Mesothelial cell of epicardium (in vitro differentiated cells): ENCODE results near the gene HELLS. TPM values are rescaled to one million over a fixed set of nuclear protein-coding genes. Genes with fewer than 3 reads are reported as not detected.
"Not testable (repeated sequence)": the region's sequence is repeated elsewhere in the genome, so short reads cannot be mapped to it uniquely, and the experiment has no call there.

Experiments
- DNase-seq, 2 experiments: peaks; one replicate each; pipeline ENCODE4 v3.0.0; 2021; ENCODE audit warnings: low spot score in 2 of 2; ENCODE audit not compliant: unreplicated experiment in 2 of 2
- H3K27ac Mint-ChIP-seq: 2 replicates; pipeline ENCODE4 v1.8.0; 2021; ENCODE audit warnings: mixed read lengths
- H3K27me3 Mint-ChIP-seq: 2 replicates; pipeline ENCODE4 v1.8.0; 2021; ENCODE audit warnings: low read depth, mixed read lengths
- H3K36me3 Mint-ChIP-seq: 2 replicates; pipeline ENCODE4 v1.8.0; 2021; ENCODE audit warnings: mixed read lengths
- H3K4me1 Mint-ChIP-seq: 2 replicates; pipeline ENCODE4 v1.8.0; 2021; ENCODE audit warnings: mixed read lengths
- H3K4me3 Mint-ChIP-seq: 2 replicates; pipeline ENCODE4 v1.8.0; 2021; ENCODE audit warnings: mild to moderate bottlenecking, moderate library complexity, mixed read lengths
- H3K9me3 Mint-ChIP-seq: 2 replicates; pipeline ENCODE4 v1.8.0; 2021; ENCODE audit warnings: mixed read lengths
- CTCF ChIP-seq: fragments of 200-600 bp; sonication (generic); IDR thresholded peaks from one replicate; pipeline ENCODE4 v1.5.0; 2021; ENCODE audit warnings: antibody characterized with exemption; ENCODE audit not compliant: unreplicated experiment
- total RNA-seq: library from RNA; stranded (reverse); gene quantifications from 3 replicates; pipeline ENCODE4 v1.2.1, GENCODE V29; 2021

HELLS gene
- total RNA-seq, 1 donor from 2014 or later, result 67.4 TPM

- no peak for TF ChIP-seq CTCF
- Mint-ChIP-seq H3K9me3 (no peaks in the 10 kb centered on the region), H3K4me3 (peak overlapping the region; percentile 98), H3K27me3 (no peaks in the 10 kb centered on the region), H3K27ac (peak overlapping the region; percentile 71), H3K36me3 (no peaks in the 10 kb centered on the region), H3K4me1 (peaks cover 28% of the 10 kb centered on the region)
- no peak for DNase-seq
These were observed 1.3 kb downstream of the HELLS start for GRCh38 chr10:94546901-94547185.

DNA sequence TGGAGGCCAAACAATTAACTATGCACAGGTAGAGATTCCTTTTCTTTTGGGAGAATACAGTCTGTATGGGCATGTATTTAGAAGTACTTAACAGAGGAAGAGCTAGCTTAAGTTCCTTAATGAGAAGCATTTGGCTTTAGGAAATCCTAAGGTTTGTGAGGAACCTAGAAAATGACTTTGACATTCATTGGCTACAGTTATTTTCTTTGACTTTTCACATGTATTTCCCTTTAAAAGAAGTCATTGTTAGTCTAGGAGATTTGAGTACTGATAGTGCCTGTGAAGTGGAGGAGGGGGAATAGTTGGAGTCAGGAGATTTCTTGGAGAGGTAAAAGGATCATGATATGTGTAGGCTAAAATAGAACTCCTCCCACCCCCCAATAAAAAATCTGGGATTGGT, 3.6 kb downstream of the HELLS start:
- Mint-ChIP-seq H3K36me3 (peaks cover 7% of the 10 kb centered on the region), H3K4me1 (peaks cover 28% of the 10 kb centered on the region), H3K27me3 (no peaks in the 10 kb centered on the region), H3K9me3 (no peaks in the 10 kb centered on the region), H3K4me3 (no peak overlapping the region), H3K27ac (peak overlapping the region; percentile 2)
- no peak for TF ChIP-seq CTCF
- DNase-seq, result no peak

DNA sequence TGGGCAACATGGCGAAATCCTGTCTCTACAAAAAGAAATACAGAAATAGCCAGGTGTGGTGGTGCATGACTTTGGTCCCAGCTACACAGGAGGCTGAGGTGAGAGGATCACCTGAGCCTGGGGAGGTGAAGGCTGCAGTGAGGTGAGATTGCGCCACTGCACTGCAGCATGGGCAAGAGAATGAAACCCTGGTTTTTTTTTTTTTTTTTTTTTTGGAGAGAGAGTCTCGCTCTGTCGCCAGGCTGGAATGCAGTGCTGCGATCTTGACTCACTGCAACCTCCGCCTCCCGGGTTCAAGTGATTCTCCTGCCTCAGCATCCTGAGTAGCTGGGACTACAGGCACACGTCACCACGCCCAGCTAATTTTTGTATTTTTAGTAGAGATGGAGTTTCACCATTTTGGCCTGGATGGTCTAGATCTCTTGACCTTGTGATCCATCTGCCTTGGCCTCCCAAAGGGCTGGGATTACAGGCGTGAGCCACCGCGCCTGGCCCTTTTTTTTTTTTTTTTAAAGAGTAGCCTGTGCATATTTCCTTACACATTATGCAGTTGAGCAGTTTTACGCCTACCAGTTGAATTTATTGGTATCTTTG, 22.2 kb downstream of the HELLS start:
- not testable (repeated sequence) for H3K27ac Mint-ChIP-seq, H3K9me3 Mint-ChIP-seq, H3K4me3 Mint-ChIP-seq, H3K4me1 Mint-ChIP-seq, H3K27me3 Mint-ChIP-seq, DNase-seq
- H3K36me3 Mint-ChIP-seq, result peaks cover 25% of the 10 kb centered on the region

GRCh38 chr10:94571081-94571480, 25.5 kb downstream of the HELLS start:
- Mint-ChIP-seq H3K27ac (peak overlapping the region; percentile 43), H3K36me3 (peaks cover 22% of the 10 kb centered on the region), H3K9me3 (no peaks in the 10 kb centered on the region), H3K27me3 (no peaks in the 10 kb centered on the region), H3K4me1 (peaks cover 4% of the 10 kb centered on the region), H3K4me3 (no peak overlapping the region)
- no peak for DNase-seq
- TF ChIP-seq CTCF, result no peak

GRCh38 chr10:94571528-94571927, 25.9 kb downstream of the HELLS start:
- Mint-ChIP-seq H3K4me3 (no peak overlapping the region), H3K9me3 (no peaks in the 10 kb centered on the region), H3K36me3 (peaks cover 19% of the 10 kb centered on the region), H3K27me3 (no peaks in the 10 kb centered on the region), H3K27ac (peak overlapping the region; percentile 10), H3K4me1 (peaks cover 4% of the 10 kb centered on the region)
- DNase-seq, result no peak
- no peak for TF ChIP-seq CTCF

- Mint-ChIP-seq H3K4me1 (peaks cover 24% of the 10 kb centered on the region), H3K27ac (no peak overlapping the region), H3K9me3 (no peaks in the 10 kb centered on the region), H3K4me3 (no peak overlapping the region), H3K36me3 (peaks cover 15% of the 10 kb centered on the region), H3K27me3 (no peaks in the 10 kb centered on the region)
- no peak for DNase-seq
- no peak for TF ChIP-seq CTCF
These were observed 33.2 kb downstream of the HELLS start for GRCh38 chr10:94578790-94579189.
